Measurements from ENCODE around the gene GRAP2.

GRCh38 chr22:39904862-39905261 lies 4.0 kb downstream of the GRAP2 start:
- TF ChIP-seq CTCF (IDR thresholded peaks at IDR 0.05; ENCODE audit: control extremely low read depth in 1 of 3, insufficient read depth in 1 of 3, low read depth in 1 of 3, low read length in 3 of 3), result no peak
- TF ChIP-seq ATF3 (IDR thresholded peaks at IDR 0.05; ENCODE audit: insufficient read depth, low read depth, low read length), result no peak
- no peak for TF ChIP-seq POLR2AphosphoS5 (IDR thresholded peaks at IDR 0.05; ENCODE audit: low read depth, low read length)
- TF ChIP-seq EP300 (IDR thresholded peaks at IDR 0.05; ENCODE audit: borderline replicate concordance in 1 of 2, low read depth in 2 of 2, low read length in 2 of 2), result no peak
- TF ChIP-seq KDM1A (IDR thresholded peaks at IDR 0.05; ENCODE audit: borderline replicate concordance, low read length), result no peak
- TF ChIP-seq CREB1 (IDR thresholded peaks at IDR 0.05), result no peak
- TF ChIP-seq ASH2L (IDR thresholded peaks at IDR 0.05; ENCODE audit: low read length), result no peak
- TF ChIP-seq ATF2 (IDR thresholded peaks at IDR 0.05; ENCODE audit: low read length), result no peak
- no peak for TF ChIP-seq POLR2A (IDR thresholded peaks at IDR 0.05; ENCODE audit: control extremely low read depth in 1 of 2, low read depth in 2 of 2, low read length in 2 of 2)
- TF ChIP-seq EZH2 (IDR thresholded peaks at IDR 0.05; ENCODE audit: low read depth, low read length, severe bottlenecking), result no peak
- TF ChIP-seq SAP30 (IDR thresholded peaks at IDR 0.05; ENCODE audit: insufficient read depth, insufficient replicate concordance, low read length), result no peak

Data from H1 (cell line).